T1000 (cell line): Measurements from ENCODE around the gene PGAM2.

Experiments used
- DNase-seq: peaks from one replicate; lab custom pipeline; 2025; ENCODE audit warnings: mixed read lengths; lab: John Stamatoyannopoulos, UW

PGAM2 gene

GRCh38 chr7:44065431-44066110 lies at the start of gene PGAM2:
Gene PGAM2, minus strand, starts transcription at chr7:44065567. Its CDS starts 38 bp downstream, at chr7:44065529.
- DNase-seq: no peak

DNA sequence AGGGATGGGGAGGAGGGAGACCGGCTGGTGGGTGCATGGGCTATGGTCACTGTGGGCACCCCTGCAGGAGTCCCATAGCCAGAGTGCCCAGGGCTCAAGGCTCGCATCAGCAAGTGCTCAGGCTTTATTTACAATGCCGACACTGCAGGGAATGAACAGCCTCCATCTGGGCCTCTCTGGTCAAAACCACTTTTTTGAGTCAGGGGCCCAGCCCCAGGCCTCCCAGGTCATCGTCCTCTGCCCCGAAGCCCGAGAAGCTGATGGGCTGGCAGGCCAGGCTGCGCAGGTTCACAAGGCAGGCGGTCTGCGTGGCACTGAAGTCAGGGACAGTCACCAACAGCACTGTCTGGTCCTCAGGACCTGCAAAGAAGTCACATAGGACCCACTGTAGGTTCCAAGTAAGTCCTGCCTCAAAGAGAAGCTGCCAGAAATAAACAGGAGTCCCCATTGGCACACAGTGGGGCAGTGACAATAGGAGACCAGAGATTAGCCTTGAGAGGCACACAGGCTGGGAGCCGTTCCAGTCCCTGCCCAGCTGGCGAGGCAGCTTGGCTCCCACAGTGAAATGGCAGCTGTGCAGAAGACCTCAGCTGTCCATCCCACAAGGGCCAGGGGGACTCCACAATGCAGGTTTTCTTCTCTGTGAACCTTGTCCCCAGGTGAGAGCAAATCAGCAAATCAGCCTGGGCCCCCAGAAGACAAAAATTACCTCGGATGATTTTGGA lies 49.4 kb upstream of the PGAM2 start:
- DNase-seq: no peak

- DNase-seq: no peak
These were observed 48.5 kb upstream of the PGAM2 start for GRCh38 chr7:44113764-44114354.

GRCh38 chr7:44112997-44113763 lies 47.8 kb upstream of the PGAM2 start:
- no peak for DNase-seq

DNA sequence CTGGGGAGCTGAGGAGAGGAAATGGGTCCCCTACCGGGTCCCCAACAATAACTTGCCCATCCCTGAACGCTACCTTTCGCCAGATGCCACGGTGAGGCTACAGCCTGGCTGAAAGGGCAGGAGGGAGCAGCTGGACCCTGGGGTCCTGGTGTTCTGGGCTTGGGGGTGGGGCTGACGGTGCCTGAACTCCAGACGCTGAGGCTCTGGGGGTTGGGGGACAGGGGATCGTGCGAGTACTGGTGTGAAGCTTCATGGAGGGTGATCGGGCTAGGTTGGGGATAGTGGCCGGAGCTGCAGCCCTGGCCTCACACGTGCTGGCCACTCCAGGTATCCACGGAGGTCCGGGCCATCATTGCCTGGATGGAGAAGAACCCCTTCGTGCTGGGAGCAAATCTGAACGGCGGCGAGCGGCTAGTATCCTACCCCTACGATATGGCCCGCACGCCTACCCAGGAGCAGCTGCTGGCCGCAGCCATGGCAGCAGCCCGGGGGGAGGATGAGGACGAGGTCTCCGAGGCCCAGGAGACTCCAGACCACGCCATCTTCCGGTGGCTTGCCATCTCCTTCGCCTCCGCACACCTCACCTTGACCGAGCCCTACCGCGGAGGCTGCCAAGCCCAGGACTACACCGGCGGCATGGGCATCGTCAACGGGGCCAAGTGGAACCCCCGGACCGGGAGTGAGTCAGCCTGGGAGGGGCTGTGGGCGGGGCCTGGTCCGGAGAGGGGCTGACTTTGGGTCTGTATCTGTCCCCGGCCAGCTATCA lies 47.0 kb upstream of the PGAM2 start:
- no peak for DNase-seq

- DNase-seq: no peak
These were observed 46.4 kb upstream of the PGAM2 start for GRCh38 chr7:44111761-44112160.

DNA sequence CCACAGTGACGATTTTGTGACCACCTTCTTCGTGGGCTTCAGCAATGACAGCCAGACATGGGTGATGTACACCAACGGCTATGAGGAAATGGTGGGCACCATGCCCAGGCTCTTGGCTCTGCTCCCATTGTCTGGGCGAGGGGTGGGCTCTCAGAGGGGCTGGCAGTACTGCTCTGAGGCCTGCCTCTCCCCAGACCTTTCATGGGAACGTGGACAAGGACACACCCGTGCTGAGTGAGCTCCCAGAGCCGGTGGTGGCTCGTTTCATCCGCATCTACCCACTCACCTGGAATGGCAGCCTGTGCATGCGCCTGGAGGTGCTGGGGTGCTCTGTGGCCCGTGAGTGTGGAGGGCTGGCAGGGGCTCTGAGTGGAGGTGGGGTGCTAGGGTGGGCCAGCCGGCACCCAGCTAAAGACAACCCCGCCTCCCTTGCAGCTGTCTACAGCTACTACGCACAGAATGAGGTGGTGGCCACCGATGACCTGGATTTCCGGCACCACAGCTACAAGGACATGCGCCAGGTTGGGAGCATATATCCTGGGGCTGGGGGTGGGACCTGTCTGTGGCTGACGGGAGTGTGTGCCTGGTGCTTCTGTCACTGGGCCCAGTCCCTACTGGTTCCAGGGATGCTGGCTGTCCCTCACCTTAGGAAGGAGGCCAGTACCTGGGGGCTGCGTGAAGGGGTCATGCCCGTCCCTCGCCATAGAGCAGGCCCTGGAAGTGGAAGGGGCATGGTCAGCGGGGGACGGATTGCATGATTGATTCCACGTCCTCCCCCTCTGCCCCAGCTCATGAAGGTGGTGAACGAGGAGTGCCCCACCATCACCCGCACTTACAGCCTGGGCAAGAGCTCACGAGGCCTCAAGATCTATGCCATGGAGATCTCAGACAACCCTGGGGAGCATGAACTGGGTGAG lies 45.6 kb upstream of the PGAM2 start:
- no peak for DNase-seq

DNA sequence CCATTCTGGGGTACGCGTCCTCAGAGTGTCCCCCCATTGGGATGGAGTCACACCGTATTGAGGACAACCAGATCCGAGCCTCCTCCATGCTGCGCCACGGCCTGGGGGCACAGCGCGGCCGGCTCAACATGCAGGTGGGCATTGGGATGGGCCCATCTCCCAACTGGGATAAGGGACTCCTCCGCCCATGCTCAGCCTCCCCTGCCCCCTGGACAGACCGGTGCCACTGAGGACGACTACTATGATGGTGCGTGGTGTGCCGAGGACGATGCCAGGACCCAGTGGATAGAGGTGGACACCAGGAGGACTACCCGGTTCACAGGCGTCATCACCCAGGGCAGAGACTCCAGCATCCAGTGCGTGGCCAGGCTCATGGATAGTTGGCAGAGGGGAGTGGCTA lies 44.6 kb upstream of the PGAM2 start:
- no peak for DNase-seq

DNA sequence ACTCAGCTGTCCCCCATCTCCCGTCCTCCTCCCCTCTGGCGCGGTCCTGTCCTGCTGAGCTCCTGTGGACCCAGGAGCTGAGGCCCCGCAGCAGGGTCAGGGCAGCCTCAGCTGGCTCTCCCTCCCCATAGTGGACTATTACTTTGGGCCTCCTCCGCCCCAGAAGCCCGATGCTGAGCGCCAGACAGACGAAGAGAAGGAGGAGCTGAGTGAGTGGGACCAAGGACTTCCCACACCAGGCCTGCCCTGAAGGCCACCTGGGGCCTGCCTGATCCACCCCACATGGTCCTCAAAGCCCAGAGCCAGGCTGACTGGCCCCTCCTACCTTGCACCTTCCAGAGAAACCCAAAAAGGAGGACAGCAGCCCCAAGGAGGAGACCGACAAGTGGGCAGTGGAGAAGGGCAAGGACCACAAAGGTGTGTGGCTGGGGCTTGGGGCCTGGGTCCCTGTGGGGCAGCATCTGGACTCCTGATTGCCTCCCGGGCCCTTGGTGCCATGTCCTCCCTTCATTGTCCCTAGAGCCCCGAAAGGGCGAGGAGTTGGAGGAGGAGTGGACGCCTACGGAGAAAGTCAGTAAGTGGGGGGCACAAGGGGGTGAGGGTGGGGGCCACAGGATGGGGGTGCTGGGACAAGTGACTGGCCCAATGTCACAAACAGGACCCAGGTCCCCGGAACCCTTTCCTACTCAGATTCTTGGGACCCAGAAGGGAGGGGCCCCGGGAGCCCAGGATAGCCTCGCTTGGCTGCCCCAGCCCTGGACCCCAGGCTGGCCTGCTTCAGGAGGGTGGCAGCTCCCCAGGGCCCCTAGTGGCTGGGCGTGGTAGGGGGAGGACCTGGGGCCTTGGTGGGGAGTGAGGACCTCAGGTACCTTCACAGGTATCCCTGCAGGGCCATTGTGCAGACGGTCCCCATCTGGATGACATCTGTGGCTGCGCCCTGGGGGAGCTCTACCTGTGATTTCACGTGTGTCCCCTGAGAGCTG lies 43.7 kb upstream of the PGAM2 start:
- DNase-seq: no peak

DNA sequence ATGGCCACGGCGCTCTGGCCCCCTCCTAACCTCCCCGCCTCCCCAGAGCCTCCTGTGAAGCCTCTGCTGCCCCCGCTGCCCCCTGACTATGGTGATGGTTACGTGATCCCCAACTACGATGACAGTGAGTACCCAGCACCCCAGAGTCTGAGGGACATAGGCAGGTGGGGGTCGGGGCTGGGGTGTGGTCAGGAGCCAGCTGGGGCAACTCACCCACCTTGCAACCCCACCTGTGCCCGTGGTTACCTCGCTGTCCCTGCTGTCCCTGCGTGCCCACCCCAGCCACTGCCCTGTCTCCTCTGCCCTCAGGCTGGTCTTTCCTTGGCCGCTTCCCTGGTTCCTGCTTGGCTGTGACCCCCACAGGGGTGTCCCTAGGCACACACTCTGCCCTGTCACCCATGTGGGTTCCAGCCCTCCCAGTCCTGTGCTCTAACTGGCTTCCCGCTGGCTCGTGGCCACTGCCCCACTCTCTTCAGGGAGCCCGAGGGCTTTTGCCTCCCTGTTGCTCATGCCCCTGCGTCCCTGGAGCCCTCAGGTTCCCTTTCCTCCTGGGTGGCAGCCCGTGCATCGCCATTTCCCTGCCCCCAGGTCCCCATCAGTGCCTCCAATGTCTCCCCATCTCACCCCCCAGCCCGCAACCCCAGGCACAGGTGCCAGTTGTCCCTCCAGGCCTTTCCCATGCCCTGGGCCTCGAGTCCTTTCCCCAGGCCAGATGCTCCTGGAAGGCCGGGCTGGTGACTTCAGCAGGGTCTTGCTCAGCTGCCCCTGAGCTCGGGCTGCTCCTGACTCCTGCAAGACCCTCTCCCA lies 42.8 kb upstream of the PGAM2 start:
- no peak for DNase-seq

DNA sequence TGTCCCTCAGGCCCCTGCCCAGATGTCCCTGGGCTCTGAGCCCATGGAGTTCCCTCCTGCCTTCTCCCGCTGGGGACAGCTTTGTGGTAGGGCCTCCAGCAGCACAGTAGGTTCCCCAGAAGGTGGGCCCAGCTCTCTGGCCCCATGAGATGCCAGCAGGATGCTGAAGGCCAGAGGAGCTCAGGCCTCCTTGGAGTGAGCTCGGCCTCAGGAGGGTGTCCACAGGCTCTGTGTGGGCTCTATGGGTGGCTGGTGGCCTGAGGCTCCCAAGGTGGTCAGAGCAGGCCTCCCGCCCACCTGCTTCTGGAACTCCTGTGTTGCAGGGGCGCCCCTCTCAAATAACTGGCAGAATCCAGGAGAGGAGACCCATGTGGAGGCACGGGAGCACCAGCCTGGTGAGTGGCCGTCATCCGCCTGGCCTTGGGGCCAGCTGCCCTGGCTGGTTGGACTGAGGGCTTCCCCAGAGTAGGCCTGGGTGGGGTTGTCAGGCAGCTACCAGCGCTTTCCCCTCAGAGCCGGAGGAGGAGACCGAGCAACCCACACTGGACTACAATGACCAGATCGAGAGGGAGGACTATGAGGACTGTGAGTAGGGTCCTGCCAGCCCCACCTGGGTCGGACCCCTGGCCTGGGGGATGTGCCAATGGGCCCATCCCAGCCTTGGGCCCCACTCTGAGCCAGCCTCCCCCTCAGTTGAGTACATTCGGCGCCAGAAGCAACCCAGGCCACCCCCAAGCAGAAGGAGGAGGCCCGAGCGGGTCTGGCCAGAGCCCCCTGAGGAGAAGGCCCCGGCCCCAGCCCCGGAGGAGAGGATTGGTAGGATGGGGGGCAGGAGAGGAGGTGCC lies 42.0 kb upstream of the PGAM2 start:
- DNase-seq: no peak

- DNase-seq: no peak
These were observed 41.1 kb upstream of the PGAM2 start for GRCh38 chr7:44106311-44107065.

- DNase-seq: no peak
These were observed 40.5 kb upstream of the PGAM2 start for GRCh38 chr7:44105832-44106231.

DNA sequence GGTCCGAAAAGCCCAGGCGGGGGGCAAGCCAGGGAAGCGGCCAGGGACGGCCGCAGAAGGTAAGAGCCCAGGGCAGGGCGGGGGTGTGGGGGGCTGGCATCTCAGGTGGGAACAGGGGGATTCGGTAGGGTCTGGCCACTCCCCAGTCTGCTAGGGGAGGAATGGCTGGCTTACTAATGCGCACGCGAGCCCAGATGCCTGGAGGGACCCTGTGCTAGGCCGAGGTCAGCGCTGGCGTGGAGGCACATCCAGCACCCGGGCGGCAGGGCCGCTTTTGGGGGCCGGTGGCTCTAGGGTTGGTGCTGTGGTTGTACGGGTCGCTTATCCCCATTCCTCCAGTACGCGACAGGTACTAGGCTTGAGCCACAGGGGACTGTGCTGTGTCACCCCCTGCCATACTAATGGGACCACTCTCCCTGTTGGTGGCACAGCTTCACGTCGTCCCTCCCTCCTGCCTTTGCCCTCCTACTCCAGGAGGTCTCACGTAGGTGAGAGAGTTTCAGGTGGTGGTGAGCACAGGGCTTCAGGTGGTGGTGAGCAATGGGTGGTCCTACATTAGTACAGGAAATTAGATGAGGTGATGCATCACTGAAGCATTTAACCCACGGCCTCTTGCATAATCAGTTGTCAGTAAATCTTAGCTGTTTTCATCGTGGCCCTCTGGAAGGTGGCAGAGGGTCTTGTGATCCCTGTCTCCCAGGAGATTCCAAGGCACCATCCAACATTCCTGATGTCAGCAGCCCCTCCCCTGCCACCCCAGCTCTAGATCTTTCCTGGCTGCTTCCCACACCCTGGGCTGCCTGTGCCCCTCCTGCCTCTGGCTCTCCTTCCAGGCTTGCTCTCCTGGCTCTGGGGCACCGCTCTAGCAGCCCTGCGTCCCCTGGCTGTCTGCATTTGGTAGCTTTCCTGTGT lies 39.7 kb upstream of the PGAM2 start:
- DNase-seq: peak; percentile 41

GRCh38 chr7:44103923-44104859 lies 38.8 kb upstream of the PGAM2 start, which contains the start of gene AEBP1:
Gene AEBP1, plus strand, starts transcription at chr7:44104345. Its CDS starts 321 bp downstream, at chr7:44104666.
- DNase-seq: no peak
